ENCODE measurements around the gene MX1. TPM values are rescaled to one million over a fixed set of nuclear protein-coding genes. Genes with fewer than 3 reads are reported as not detected.

MX1 gene
- total and polyA plus RNA-seq, 2 donors (not counting 3 experiments of a cell fraction or from before 2014, with no cell fraction given): 5.9 to 25.1 TPM

- no TSS peak for BruUV-seq (replicated peaks)
- Histone ChIP-seq H3K79me2 (ENCODE audit: control insufficient read depth, insufficient read depth, low read length) (no peaks in the 10 kb centered on the region), H2AFZ (ENCODE audit: low read depth, low read length) (no peak overlapping the region), H3K27ac (ENCODE audit: insufficient read depth, low read depth, low read length) (no peak overlapping the region), H3K9me1 (replicated peaks; ENCODE audit: control insufficient read depth, extremely low read depth, insufficient read depth, low read length) (no peaks in the 10 kb centered on the region), H3K36me3 (ENCODE audit: control insufficient read depth in 2 of 2, extremely low read depth in 1 of 2, insufficient read depth in 2 of 2, low read length in 2 of 2) (no peaks in the 10 kb centered on the region), H3K9me3 (replicated peaks; ENCODE audit: control insufficient read depth, insufficient read depth, low read length) (no peaks in the 10 kb centered on the region), H3K4me3 (replicated peaks in 1 of 3; ENCODE audit: insufficient read depth in 1 of 3, low read depth in 1 of 3, low read length in 3 of 3) (no peak overlapping the region), H3K9ac (replicated peaks; ENCODE audit: extremely low read depth, insufficient read depth, low read length) (no peak overlapping the region), H3K27me3 (ENCODE audit: control insufficient read depth in 2 of 2, insufficient read depth in 2 of 2, low read length in 2 of 2) (no peaks in the 10 kb centered on the region), H3K4me2 (ENCODE audit: insufficient read depth, low read length) (no peak overlapping the region), H4K20me1 (replicated peaks; ENCODE audit: control insufficient read depth, extremely low read depth, insufficient read depth, low read length) (no peaks in the 10 kb centered on the region), H3K4me1 (ENCODE audit: control insufficient read depth, extremely low read depth, insufficient read depth, low read length) (no peaks in the 10 kb centered on the region)
- FAIRE-seq: no peak
- CTCF ChIA-PET: no interaction called here
- DNase-seq (ENCODE audit: low read depth, low spot score): no peak
- POLR2A ChIA-PET: no interaction called here
- no peak for TF ChIP-seq JUN (IDR thresholded peaks at IDR 0.05; ENCODE audit: borderline replicate concordance, insufficient read depth, insufficient read length, low read depth)
- TF ChIP-seq MAX (IDR thresholded peaks at IDR 0.05; ENCODE audit: insufficient read depth, insufficient read length): no peak
- TF ChIP-seq CTCF (IDR thresholded peaks at IDR 0.05; ENCODE audit: extremely low read depth in 1 of 2, insufficient read depth in 1 of 2, low read depth in 1 of 2, low read length in 2 of 2): no peak
- no peak for TF ChIP-seq POLR2AphosphoS5 (IDR thresholded peaks at IDR 0.05; ENCODE audit: insufficient read depth, low read depth, low read length)
- no peak for TF ChIP-seq EZH2 (IDR thresholded peaks at IDR 0.05; ENCODE audit: borderline replicate concordance, low read depth, low read length, severe bottlenecking)
- TF ChIP-seq POLR2A (IDR thresholded peaks at IDR 0.05; ENCODE audit: low read depth, low read length): no peak
- TF ChIP-seq FOS (IDR thresholded peaks at IDR 0.05; ENCODE audit: borderline replicate concordance, insufficient read depth, low read length): no peak
- TF ChIP-seq MYC (IDR thresholded peaks at IDR 0.05; ENCODE audit: low read depth, low read length): no peak
- TF ChIP-seq GATA2 (IDR thresholded peaks at IDR 0.05; ENCODE audit: insufficient read depth, insufficient read length, low read depth, low read length): no peak
- dilution Hi-C loops (cut with MboI; ENCODE audit: extremely low pct_ligation_motif_present, low sequenced_read_pairs): no loop called here
- intact Hi-C loops (cut with micrococcal nuclease): no loop called here
These were observed 26.7 kb upstream of the MX1 start for GRCh38 chr21:41399246-41399800.

Data from endothelial cell of umbilical vein (primary cell).